Nucleus accumbens (tissue), 56 donors: Measurements from ENCODE around the gene PRCD.

ENCODE experiments used
- DNase-seq, 56 donors: peaks; one replicate each; lab custom pipeline; 2025; lab: John Stamatoyannopoulos, UW

PRCD gene, protein sequence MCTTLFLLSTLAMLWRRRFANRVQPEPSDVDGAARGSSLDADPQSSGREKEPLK

GRCh38 chr17:76539631-76540271 lies at the start of gene PRCD:
Gene PRCD (plus strand): TSS chr17:76540044. CDS start chr17:76540142, 98 bp downstream.
- no peak for DNase-seq

- DNase-seq, result no peak
Measured at GRCh38 chr17:76490112-76490710, 49.6 kb upstream of the PRCD start.

DNA sequence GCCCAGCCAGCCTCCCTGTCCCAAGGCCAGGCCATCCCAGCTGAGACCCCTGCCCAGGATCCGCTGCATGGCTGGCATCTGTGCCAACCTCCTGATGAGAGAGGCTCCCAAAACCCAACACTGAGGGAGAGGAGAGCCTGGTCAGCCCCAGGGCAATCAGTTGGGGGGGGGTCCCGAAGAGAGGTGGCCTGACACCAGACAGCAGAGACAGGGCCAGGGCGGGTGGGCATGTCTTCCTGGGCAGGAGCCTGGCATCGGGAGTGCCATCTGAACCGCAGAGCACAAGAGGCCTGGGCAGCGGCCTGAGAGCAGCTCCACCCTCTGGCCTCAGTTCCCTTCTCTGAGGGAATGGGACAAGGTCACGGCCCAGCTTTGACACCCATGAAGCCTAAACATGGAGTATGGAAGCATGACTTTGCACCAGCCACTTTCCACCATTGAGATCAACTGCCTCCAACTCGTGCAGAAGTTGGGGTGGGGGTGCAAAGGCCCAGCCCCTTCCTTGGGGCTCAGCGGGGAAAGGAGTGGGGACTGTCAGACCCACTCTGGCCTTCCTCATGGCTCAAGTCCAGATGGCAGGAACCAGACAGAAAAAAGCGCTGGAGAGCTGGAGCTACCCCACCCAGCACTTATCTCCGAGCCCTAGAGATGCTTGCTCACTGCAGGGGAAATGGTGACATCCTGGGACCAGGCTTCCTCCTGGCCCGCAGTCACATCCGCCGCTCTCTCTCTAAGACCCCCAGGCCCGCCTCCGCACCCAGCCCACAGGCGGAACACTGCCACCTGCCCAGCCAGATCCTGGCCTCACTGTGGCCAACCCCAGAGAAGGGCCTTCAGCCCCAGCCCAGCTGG lies 48.3 kb upstream of the PRCD start:
- no peak for DNase-seq

DNA sequence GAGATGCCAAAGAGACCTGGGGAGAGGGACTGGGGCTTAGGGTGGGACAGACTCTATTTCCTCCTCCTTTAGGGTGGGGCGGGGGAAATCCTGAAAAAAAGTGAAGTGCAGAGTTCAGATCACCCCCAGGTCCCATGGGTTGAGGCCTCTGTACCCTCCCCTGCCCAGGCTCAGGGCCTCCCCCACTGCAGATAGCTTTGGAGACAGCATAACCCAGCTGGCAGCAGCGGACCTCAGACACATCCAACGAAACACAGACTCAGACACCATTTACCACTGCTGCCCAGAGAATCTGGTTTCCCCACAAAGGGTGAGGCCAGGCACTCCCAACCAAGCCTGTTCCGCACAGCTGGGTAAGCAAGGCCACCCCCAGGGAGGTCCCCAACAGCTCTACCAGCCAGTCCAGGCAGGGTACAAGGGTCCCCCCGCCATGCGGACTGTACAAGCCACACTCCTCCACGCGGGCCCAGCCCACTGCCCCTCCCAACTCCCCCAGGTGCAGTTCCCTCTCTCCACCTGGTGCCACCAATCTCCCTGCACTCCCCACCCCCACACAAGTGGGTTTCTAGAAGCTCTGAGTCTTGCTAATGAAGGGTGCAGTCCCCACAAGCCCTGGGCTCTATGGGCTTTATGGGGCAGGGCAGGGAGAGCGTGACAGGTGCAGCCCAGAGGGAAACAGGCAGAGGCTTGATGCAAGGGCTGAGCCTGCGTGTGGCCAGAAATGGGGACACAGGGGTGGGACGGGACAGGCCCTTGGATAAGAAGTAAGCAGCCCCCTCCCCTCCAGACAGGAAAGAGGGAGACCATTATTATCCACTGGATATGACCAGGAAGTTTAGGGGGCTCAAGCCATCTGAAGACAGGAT lies 47.5 kb upstream of the PRCD start:
- no peak for DNase-seq

- DNase-seq, result peak in 22 of 56 donors; percentile 6 to 61 (median 38)
Measured at GRCh38 chr17:76492989-76493501, 46.8 kb upstream of the PRCD start.

DNA sequence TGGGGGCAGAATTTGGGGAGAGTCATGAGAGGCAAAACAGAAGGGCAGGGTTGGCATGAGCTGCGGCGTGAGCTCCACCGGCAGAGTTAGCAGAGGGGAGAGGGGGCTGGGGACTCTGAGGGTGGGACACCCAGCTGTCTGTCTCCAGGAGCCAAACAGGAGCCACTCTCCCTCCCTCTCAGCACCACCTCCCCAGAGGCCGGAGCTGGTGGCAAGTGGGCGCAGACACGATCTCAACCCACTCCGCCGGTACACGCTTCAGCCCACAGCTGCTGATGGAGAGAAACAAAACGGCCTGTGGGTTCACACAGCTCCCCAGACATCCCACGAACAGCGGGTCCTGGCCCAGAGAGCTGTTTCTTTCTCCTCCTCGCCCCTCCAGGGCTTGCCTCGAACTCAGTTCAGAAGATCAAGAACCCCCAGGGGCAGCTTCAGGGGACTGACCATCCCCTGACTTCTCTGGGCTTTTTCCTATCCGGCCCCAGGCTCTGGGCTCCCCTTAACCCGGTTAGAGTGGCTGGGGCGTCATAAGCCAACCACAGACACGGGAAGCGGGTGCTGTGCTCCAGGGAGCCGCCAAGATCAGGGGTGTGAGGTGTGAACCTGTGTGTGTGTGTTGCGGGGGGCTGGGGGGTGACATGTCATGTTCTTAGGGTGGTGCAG lies 46.2 kb upstream of the PRCD start:
- DNase-seq, result no peak

- peak in 1 of 56 donors; percentile 19 for DNase-seq
Measured at GRCh38 chr17:76495663-76496400, 44.0 kb upstream of the PRCD start.

GRCh38 chr17:76496464-76496863 lies 43.4 kb upstream of the PRCD start:
- no peak for DNase-seq

DNA sequence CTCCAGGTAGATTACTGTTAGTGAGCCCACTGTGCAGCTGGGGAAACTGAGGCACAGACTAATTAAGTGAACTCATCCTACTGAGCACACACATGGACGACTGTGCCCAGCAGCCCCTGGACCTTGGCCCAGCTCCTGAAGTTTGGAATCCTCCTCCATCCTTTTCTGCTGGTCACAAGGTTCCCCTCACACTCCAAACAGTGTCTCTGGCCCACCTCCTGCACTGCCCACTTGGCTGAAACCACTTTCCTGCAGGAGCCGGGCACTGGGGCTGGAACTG lies 42.2 kb upstream of the PRCD start:
- no peak for DNase-seq

DNA sequence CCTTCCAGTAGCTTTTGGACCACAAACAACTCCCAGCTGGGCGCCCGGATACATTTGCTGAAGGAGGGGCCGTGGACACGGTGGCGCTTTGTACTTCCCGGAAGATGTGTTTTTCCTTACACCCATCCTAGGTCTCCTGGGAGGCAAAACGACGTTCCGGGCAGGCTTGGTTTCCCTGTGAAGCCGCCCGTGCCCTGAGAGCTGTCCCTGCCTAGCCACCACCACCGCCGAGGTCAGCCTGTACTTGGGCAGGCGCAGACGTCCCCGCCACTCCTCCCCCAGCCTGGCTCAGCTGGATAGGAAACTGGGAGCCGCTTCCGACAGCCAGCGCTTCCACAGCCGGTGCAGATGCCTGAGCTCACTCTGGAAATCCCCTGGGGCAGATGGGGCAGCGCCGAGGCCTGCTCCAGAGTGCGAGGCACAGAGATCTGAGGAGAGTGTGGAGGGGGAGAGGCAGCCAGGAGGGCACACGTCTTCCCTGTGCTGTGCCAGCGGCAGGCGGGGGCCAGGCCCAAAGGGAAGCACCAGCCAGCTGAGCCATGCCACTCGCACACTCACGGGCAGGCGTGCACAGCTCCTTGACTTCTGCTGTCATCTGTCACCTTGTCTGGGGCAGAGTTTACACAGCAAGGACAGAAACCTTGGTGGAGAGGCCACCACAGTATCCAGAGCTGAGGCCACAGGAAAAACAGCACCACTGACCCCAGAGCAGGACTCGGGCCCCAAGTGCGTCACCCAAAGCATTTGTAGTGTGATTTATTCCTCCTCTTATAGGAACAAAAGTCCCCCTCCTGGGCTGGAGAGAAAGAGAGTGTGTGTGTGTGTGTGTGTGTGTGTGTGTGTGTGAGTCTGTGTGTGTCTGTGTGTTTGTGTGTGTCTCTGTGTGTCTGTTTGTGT lies 41.6 kb upstream of the PRCD start:
- peak in 46 of 56 donors; percentile 12 to 72 (median 46) for DNase-seq

DNA sequence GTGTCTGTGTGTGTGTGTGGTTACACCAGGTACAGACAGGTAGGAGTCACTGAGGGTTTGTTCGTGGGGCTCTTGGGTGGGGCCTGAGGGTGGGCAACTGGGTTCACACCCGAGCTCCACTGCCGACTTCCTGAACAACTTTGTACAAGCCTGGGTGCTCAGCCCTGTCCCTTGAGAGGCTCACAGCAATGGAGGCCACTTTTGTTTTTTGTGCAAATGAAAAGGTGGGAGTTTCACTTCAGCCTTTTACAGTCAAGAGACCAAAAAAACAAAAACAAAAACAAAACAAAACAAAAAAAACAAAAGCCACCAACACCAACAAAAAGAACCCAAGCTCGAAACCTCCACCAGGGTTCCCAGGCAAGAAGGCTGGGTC lies 41.0 kb upstream of the PRCD start:
- no peak for DNase-seq

GRCh38 chr17:76499267-76499667 lies 40.6 kb upstream of the PRCD start:
- no peak for DNase-seq

GRCh38 chr17:76500074-76500746 lies 39.6 kb upstream of the PRCD start:
- DNase-seq, result no peak

- no peak for DNase-seq
Measured at GRCh38 chr17:76500747-76501017, 39.2 kb upstream of the PRCD start.

DNA sequence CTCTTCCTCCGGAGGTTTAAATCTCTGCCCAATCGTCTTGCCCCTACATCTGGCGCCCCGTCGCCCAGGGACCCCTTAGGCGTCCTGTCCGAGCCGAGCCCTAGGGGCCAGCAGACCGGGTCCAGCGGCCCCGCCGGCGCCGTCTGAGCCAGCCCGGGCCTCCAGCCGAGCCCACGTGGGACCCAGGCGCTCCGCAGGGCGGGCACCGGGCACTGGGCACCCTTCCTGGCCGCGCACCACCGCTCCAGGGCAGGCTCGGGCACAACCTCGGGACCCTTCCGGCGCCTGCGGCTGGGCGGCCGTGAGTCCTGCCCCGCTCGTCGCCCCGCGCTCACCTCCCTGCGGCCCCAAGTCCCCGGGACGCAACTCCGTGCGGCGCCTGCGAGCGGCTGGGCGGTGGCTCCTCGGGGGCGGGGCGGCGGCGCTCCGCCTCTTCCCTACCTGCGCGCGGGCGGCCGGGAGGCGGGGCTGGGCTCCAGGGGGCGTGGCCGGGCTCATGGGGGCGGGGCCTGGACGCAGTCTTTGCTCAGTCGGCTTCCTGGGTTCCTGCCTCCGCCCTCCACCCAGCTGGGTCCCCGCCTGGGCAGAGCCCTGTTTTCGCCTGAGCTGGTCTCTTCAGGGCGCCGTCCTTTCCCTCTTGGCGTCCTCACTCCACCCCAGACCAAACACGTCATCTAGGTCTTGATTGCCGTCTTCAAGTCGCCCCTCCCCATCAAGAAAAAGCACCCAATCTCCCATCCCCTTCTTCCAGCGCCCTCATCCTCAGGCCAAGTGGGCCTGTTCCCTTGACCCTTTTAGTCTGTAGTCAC lies 38.6 kb upstream of the PRCD start, which contains the start of gene RHBDF2:
TSS of gene RHBDF2 (minus strand) at position 406 of the 809 bp plus-strand sequence. CDS start 19,899 bp downstream, outside the sequence.
- peak in 48 of 56 donors; percentile 13 to 87 (median 60) for DNase-seq

GRCh38 chr17:76501827-76502307 lies 38.0 kb upstream of the PRCD start:
- no peak for DNase-seq
